ENCODE results near the gene SPRR2E. TPM values are rescaled to one million over a fixed set of nuclear protein-coding genes. Genes with fewer than 3 reads are reported as not detected.
"Not testable (repeated sequence)": the region's sequence is repeated elsewhere in the genome, so short reads cannot be mapped to it uniquely, and the experiment has no call there.

The SPRR2E gene
- polyA plus RNA-seq (2013, experiment 1 of 2): not detected
- polyA plus RNA-seq (2013, experiment 2 of 2): not detected

DNA sequence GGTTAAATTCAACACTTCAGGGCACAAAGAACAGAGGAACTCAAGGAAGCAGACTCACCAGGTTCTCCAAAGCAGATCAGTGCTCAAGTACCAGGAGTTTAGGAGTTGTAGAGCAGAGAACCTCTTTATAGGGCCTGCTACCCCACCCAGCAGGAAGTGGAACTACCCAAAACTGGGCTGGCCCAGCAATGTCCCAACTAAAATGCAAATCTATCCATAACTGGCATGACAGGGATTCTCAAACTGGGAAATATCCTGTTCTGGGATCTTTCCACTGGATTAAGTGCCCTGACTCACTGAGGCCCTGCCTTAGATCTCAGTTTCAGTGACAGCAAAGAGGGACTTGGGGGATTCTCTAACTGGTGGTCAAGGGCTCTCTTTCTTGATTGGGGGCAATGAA is at the start of gene SPRR2E:
SPRR2E (minus strand) TSS at position 101 of the 400 bp plus-strand sequence. CDS start 775 bp downstream, outside the sequence.
- no peaks in the 10 kb centered on the region for H3K27me3 ChIP-seq (ENCODE audit: insufficient read depth, low read length, poor library complexity)
- H2AK5ac ChIP-seq (ENCODE audit: low read length): no peak within 1 kb of the TSS
- no peak within 1 kb of the TSS for H4K8ac ChIP-seq (ENCODE audit: low read depth, low read length)
- H3K27ac ChIP-seq (ENCODE audit: low read depth, low read length): no peak within 1 kb of the TSS
- H3K56ac ChIP-seq (ENCODE audit: low read length): no peak within 1 kb of the TSS
- H3K18ac ChIP-seq (ENCODE audit: low read length): no peak within 1 kb of the TSS
- no peaks in the 10 kb centered on the region for H3K79me2 ChIP-seq (ENCODE audit: control insufficient read depth, insufficient read depth, low read length)
- H2BK15ac ChIP-seq (replicated peaks; ENCODE audit: low read depth): no peak within 1 kb of the TSS
- no peak within 1 kb of the TSS for H3K4ac ChIP-seq (ENCODE audit: low read depth, low read length)
- no peak within 1 kb of the TSS for H3K9ac ChIP-seq (ENCODE audit: low read length)
- H4K5ac ChIP-seq (ENCODE audit: low read length): no peak within 1 kb of the TSS
- no peak for DNase-seq
- no peaks in the 10 kb centered on the region for H3K36me3 ChIP-seq (ENCODE audit: control insufficient read depth, insufficient read depth, low read length)
- no peak within 1 kb of the TSS for H3K4me3 ChIP-seq (ENCODE audit: low read length)
- no peaks in the 10 kb centered on the region for H3K4me1 ChIP-seq (ENCODE audit: control insufficient read depth, low read depth, low read length)
- no peak within 1 kb of the TSS for H2BK120ac ChIP-seq (ENCODE audit: low read depth, low read length)
- no peak within 1 kb of the TSS for H3K23ac ChIP-seq (ENCODE audit: low read length)
- no peak within 1 kb of the TSS for H3K4me2 ChIP-seq (ENCODE audit: low read length)
- no peaks in the 10 kb centered on the region for H3K79me1 ChIP-seq (ENCODE audit: low read length)
- H2BK5ac ChIP-seq (ENCODE audit: low read length): no peak within 1 kb of the TSS

GRCh38 chr1:153141377-153141776 is 47.1 kb upstream of the SPRR2E start:
- no peaks in the 10 kb centered on the region for H3K79me1 ChIP-seq (ENCODE audit: low read length)
- H3K23ac ChIP-seq (ENCODE audit: low read length): no peak overlapping the region
- no peak overlapping the region for H2BK15ac ChIP-seq (replicated peaks; ENCODE audit: low read depth)
- no peaks in the 10 kb centered on the region for H3K4me1 ChIP-seq (ENCODE audit: control insufficient read depth, low read depth, low read length)
- DNase-seq: no peak
- H3K4me2 ChIP-seq (ENCODE audit: low read length): no peak overlapping the region
- no peak overlapping the region for H3K4me3 ChIP-seq (ENCODE audit: low read length)
- no peak overlapping the region for H3K9ac ChIP-seq (ENCODE audit: low read length)
- no peak overlapping the region for H3K4ac ChIP-seq (ENCODE audit: low read depth, low read length)
- WGBS (ENCODE audit: extremely low coverage, insufficient coverage, low lambda C conversion rate): no CpG with 5 or more reads among the region's 3 CpGs
- H2AK5ac ChIP-seq (ENCODE audit: low read length): no peak overlapping the region
- H3K56ac ChIP-seq (ENCODE audit: low read length): no peak overlapping the region
- no peak overlapping the region for H2BK120ac ChIP-seq (ENCODE audit: low read depth, low read length)
- no peak overlapping the region for H2BK5ac ChIP-seq (ENCODE audit: low read length)
- H4K8ac ChIP-seq (ENCODE audit: low read depth, low read length): no peak overlapping the region
- no peaks in the 10 kb centered on the region for H3K36me3 ChIP-seq (ENCODE audit: control insufficient read depth, insufficient read depth, low read length)
- H3K27me3 ChIP-seq (ENCODE audit: insufficient read depth, low read length, poor library complexity): no peaks in the 10 kb centered on the region
- no peak overlapping the region for H3K18ac ChIP-seq (ENCODE audit: low read length)
- no peak overlapping the region for H3K27ac ChIP-seq (ENCODE audit: low read depth, low read length)
- H4K5ac ChIP-seq (ENCODE audit: low read length): no peak overlapping the region
- no peaks in the 10 kb centered on the region for H3K79me2 ChIP-seq (ENCODE audit: control insufficient read depth, insufficient read depth, low read length)

GRCh38 chr1:153140484-153140883 is 46.2 kb upstream of the SPRR2E start:
- Histone ChIP-seq H3K36me3 (ENCODE audit: control insufficient read depth, insufficient read depth, low read length) (no peaks in the 10 kb centered on the region), H3K4ac (ENCODE audit: low read depth, low read length) (no peak overlapping the region), H3K4me3 (ENCODE audit: low read length) (no peak overlapping the region), H3K27me3 (ENCODE audit: insufficient read depth, low read length, poor library complexity) (no peaks in the 10 kb centered on the region), H2AK5ac (ENCODE audit: low read length) (no peak overlapping the region), H3K4me1 (ENCODE audit: control insufficient read depth, low read depth, low read length) (no peaks in the 10 kb centered on the region), H3K56ac (ENCODE audit: low read length) (no peak overlapping the region), H2BK5ac (ENCODE audit: low read length) (no peak overlapping the region), H3K9ac (ENCODE audit: low read length) (no peak overlapping the region), H4K8ac (ENCODE audit: low read depth, low read length) (no peak overlapping the region), H3K4me2 (ENCODE audit: low read length) (no peak overlapping the region), H3K79me1 (ENCODE audit: low read length) (no peaks in the 10 kb centered on the region), H3K79me2 (ENCODE audit: control insufficient read depth, insufficient read depth, low read length) (no peaks in the 10 kb centered on the region), H2BK120ac (ENCODE audit: low read depth, low read length) (no peak overlapping the region), H3K18ac (ENCODE audit: low read length) (no peak overlapping the region), H3K27ac (ENCODE audit: low read depth, low read length) (no peak overlapping the region), H3K23ac (ENCODE audit: low read length) (no peak overlapping the region), H4K5ac (ENCODE audit: low read length) (no peak overlapping the region), H2BK15ac (replicated peaks; ENCODE audit: low read depth) (no peak overlapping the region)
- DNase-seq: no peak
- WGBS (ENCODE audit: extremely low coverage, insufficient coverage, low lambda C conversion rate): no CpG with 5 or more reads among the region's 3 CpGs

DNA sequence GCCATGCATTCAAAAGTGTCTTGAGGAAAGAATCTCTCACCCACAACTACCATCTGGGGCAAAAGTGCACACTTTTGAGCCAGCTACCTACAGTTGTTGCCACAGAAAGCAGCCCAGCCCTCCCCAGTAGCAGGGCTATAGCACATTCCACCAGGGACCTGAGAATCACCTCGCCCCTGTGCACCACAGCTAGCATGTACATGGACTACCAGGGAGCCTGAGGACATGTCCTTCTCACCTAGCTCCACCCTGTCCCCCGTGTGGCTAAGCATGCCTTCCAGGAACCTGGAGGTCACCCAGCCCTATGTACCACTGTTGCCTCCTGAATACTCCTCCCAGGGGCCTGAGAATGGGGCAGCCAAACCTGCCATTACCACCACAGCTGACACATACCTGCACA is 39.4 kb upstream of the SPRR2E start:
- Histone ChIP-seq H3K23ac (ENCODE audit: low read length) (no peak overlapping the region), H2BK120ac (ENCODE audit: low read depth, low read length) (no peak overlapping the region), H3K18ac (ENCODE audit: low read length) (no peak overlapping the region), H4K8ac (ENCODE audit: low read depth, low read length) (no peak overlapping the region), H2BK15ac (replicated peaks; ENCODE audit: low read depth) (no peak overlapping the region), H3K27me3 (ENCODE audit: insufficient read depth, low read length, poor library complexity) (no peaks in the 10 kb centered on the region), H2BK5ac (ENCODE audit: low read length) (no peak overlapping the region), H3K4me3 (ENCODE audit: low read length) (no peak overlapping the region), H3K36me3 (ENCODE audit: control insufficient read depth, insufficient read depth, low read length) (no peaks in the 10 kb centered on the region), H3K4me2 (ENCODE audit: low read length) (no peak overlapping the region), H3K9ac (ENCODE audit: low read length) (no peak overlapping the region), H3K56ac (ENCODE audit: low read length) (no peak overlapping the region), H3K79me2 (ENCODE audit: control insufficient read depth, insufficient read depth, low read length) (no peaks in the 10 kb centered on the region), H3K27ac (ENCODE audit: low read depth, low read length) (no peak overlapping the region), H3K79me1 (ENCODE audit: low read length) (no peaks in the 10 kb centered on the region), H3K4me1 (ENCODE audit: control insufficient read depth, low read depth, low read length) (no peaks in the 10 kb centered on the region), H4K5ac (ENCODE audit: low read length) (no peak overlapping the region), H3K4ac (ENCODE audit: low read depth, low read length) (no peak overlapping the region), H2AK5ac (ENCODE audit: low read length) (no peak overlapping the region)
- DNase-seq: no peak
- WGBS (ENCODE audit: extremely low coverage, insufficient coverage, low lambda C conversion rate): no CpG with 5 or more reads among the region's 2 CpGs

DNA sequence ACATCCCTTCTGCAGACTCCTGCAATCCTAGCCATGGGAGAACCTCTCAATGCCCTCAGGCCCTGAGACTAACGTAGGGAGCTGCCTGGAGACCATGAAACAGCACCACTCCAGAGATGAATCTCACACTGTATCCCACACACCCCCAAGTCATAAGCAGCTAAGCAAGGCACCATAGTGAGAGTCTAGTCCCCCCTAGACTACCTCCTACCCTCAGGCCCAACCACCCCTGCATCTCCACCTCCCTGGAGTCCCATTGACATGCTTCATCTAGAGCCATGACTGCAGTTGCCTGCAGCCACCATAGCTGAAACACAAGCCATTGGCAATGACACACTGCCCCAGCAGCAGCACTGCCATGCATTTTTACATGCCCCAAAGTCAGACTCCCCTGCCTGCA is 38.9 kb upstream of the SPRR2E start:
- no peak overlapping the region for H2AK5ac ChIP-seq (ENCODE audit: low read length)
- no peak overlapping the region for H2BK5ac ChIP-seq (ENCODE audit: low read length)
- WGBS (ENCODE audit: extremely low coverage, insufficient coverage, low lambda C conversion rate): no CpG with 5 or more reads among the region's 1 CpG
- H3K79me2 ChIP-seq (ENCODE audit: control insufficient read depth, insufficient read depth, low read length): no peaks in the 10 kb centered on the region
- no peaks in the 10 kb centered on the region for H3K27me3 ChIP-seq (ENCODE audit: insufficient read depth, low read length, poor library complexity)
- H4K5ac ChIP-seq (ENCODE audit: low read length): no peak overlapping the region
- no peak overlapping the region for H3K4ac ChIP-seq (ENCODE audit: low read depth, low read length)
- H3K4me3 ChIP-seq (ENCODE audit: low read length): no peak overlapping the region
- no peak overlapping the region for H2BK15ac ChIP-seq (replicated peaks; ENCODE audit: low read depth)
- no peaks in the 10 kb centered on the region for H3K36me3 ChIP-seq (ENCODE audit: control insufficient read depth, insufficient read depth, low read length)
- H3K18ac ChIP-seq (ENCODE audit: low read length): no peak overlapping the region
- no peak overlapping the region for H3K56ac ChIP-seq (ENCODE audit: low read length)
- no peak overlapping the region for H3K9ac ChIP-seq (ENCODE audit: low read length)
- no peak overlapping the region for H3K4me2 ChIP-seq (ENCODE audit: low read length)
- H3K4me1 ChIP-seq (ENCODE audit: control insufficient read depth, low read depth, low read length): no peaks in the 10 kb centered on the region
- H3K23ac ChIP-seq (ENCODE audit: low read length): no peak overlapping the region
- H2BK120ac ChIP-seq (ENCODE audit: low read depth, low read length): no peak overlapping the region
- no peak overlapping the region for H4K8ac ChIP-seq (ENCODE audit: low read depth, low read length)
- no peaks in the 10 kb centered on the region for H3K79me1 ChIP-seq (ENCODE audit: low read length)
- DNase-seq: no peak
- H3K27ac ChIP-seq (ENCODE audit: low read depth, low read length): no peak overlapping the region

- not testable (repeated sequence) for H4K5ac ChIP-seq (ENCODE audit: low read length); H3K79me2 ChIP-seq (ENCODE audit: control insufficient read depth, insufficient read depth, low read length); H3K4me1 ChIP-seq (ENCODE audit: control insufficient read depth, low read depth, low read length); H2BK5ac ChIP-seq (ENCODE audit: low read length); H4K8ac ChIP-seq (ENCODE audit: low read depth, low read length); H3K4me2 ChIP-seq (ENCODE audit: low read length); H2AK5ac ChIP-seq (ENCODE audit: low read length); H3K36me3 ChIP-seq (ENCODE audit: control insufficient read depth, insufficient read depth, low read length); H2BK120ac ChIP-seq (ENCODE audit: low read depth, low read length); H3K79me1 ChIP-seq (ENCODE audit: low read length); H3K56ac ChIP-seq (ENCODE audit: low read length); H2BK15ac ChIP-seq (replicated peaks; ENCODE audit: low read depth); H3K18ac ChIP-seq (ENCODE audit: low read length); H3K4ac ChIP-seq (ENCODE audit: low read depth, low read length); H3K27ac ChIP-seq (ENCODE audit: low read depth, low read length); DNase-seq; H3K23ac ChIP-seq (ENCODE audit: low read length); H3K27me3 ChIP-seq (ENCODE audit: insufficient read depth, low read length, poor library complexity); H3K4me3 ChIP-seq (ENCODE audit: low read length); H3K9ac ChIP-seq (ENCODE audit: low read length)
- no CpG with 5 or more reads among the region's 4 CpGs for WGBS (ENCODE audit: extremely low coverage, insufficient coverage, low lambda C conversion rate)
Measured at GRCh38 chr1:153128688-153129087, 34.4 kb upstream of the SPRR2E start.
